ENCODE results near the gene KCNC1. TPM values are rescaled to one million over a fixed set of nuclear protein-coding genes. Genes with fewer than 3 reads are reported as not detected.

Gene KCNC1
- total RNA-seq, 4 donors from 2014 or later = 0.27 to 0.77 TPM; not detected in 2

GRCh38 chr11:17746096-17746495 is 11.5 kb downstream of the KCNC1 start:
- WGBS, 2 donors (ENCODE audit: low coverage in 1 of 2) = 81 to 85% methylated on average over 7 to 8 of the region's 11 CpGs
- H3K4me3 ChIP-seq = no peak overlapping the region
- H3K27me3 ChIP-seq = peaks cover 56% of the 10 kb centered on the region
- TF ChIP-seq POLR2AphosphoS5 (IDR thresholded peaks at IDR 0.05) (no peak), CTCF (IDR thresholded peaks at IDR 0.05) (no peak), EP300 (IDR thresholded peaks at IDR 0.05) (no peak), POLR2A (IDR thresholded peaks at IDR 0.05) (no peak)
- H3K4me1 ChIP-seq = no peaks in the 10 kb centered on the region
- no peak overlapping the region for H3K27ac ChIP-seq
- no peaks in the 10 kb centered on the region for H3K9me3 ChIP-seq
- no peak for ATAC-seq
- H3K36me3 ChIP-seq = no peaks in the 10 kb centered on the region

GRCh38 chr11:17747131-17747955 is 12.8 kb downstream of the KCNC1 start:
- peaks cover 44% of the 10 kb centered on the region for H3K27me3 ChIP-seq
- no peak overlapping the region for H3K4me3 ChIP-seq
- no peak for TF ChIP-seq CTCF (IDR thresholded peaks at IDR 0.05)
- TF ChIP-seq POLR2A (IDR thresholded peaks at IDR 0.05) = no peak
- no peak for TF ChIP-seq POLR2AphosphoS5 (IDR thresholded peaks at IDR 0.05)
- no peak for TF ChIP-seq EP300 (IDR thresholded peaks at IDR 0.05)
- no peaks in the 10 kb centered on the region for H3K9me3 ChIP-seq
- H3K27ac ChIP-seq = no peak overlapping the region
- WGBS, 2 donors (ENCODE audit: low coverage in 1 of 2) = 80 to 83% methylated on average over 1 of the region's 19 CpGs
- H3K36me3 ChIP-seq = no peaks in the 10 kb centered on the region
- no peaks in the 10 kb centered on the region for H3K4me1 ChIP-seq
- no peak for ATAC-seq

GRCh38 chr11:17748044-17748443 is 13.5 kb downstream of the KCNC1 start:
- Histone ChIP-seq H3K27me3 (peaks cover 38% of the 10 kb centered on the region), H3K4me3 (no peak overlapping the region), H3K27ac (no peak overlapping the region), H3K36me3 (no peaks in the 10 kb centered on the region), H3K4me1 (no peaks in the 10 kb centered on the region), H3K9me3 (no peaks in the 10 kb centered on the region)
- TF ChIP-seq POLR2AphosphoS5 (IDR thresholded peaks at IDR 0.05) (no peak), POLR2A (IDR thresholded peaks at IDR 0.05) (no peak), CTCF (IDR thresholded peaks at IDR 0.05) (no peak), EP300 (IDR thresholded peaks at IDR 0.05) (no peak)
- 93% methylated on average over 5 of the region's 8 CpGs; no CpG with 5 or more reads in 1 of the 2 donors for WGBS, 2 donors (ENCODE audit: low coverage in 1 of 2)
- ATAC-seq = no peak

GRCh38 chr11:17748761-17749721 is 14.5 kb downstream of the KCNC1 start:
- ATAC-seq = no peak
- TF ChIP-seq CTCF (IDR thresholded peaks at IDR 0.05) (no peak), EP300 (IDR thresholded peaks at IDR 0.05) (no peak), POLR2A (IDR thresholded peaks at IDR 0.05) (no peak), POLR2AphosphoS5 (IDR thresholded peaks at IDR 0.05) (no peak)
- WGBS, 2 donors (ENCODE audit: low coverage in 1 of 2) = 65 to 75% methylated on average over 4 to 6 of the region's 19 CpGs
- Histone ChIP-seq H3K36me3 (no peaks in the 10 kb centered on the region), H3K27me3 (peaks cover 28% of the 10 kb centered on the region), H3K4me1 (no peaks in the 10 kb centered on the region), H3K4me3 (no peak overlapping the region), H3K27ac (no peak overlapping the region), H3K9me3 (no peaks in the 10 kb centered on the region)
